ENCODE measurements around the gene CHRD.

Gene CHRD

DNA sequence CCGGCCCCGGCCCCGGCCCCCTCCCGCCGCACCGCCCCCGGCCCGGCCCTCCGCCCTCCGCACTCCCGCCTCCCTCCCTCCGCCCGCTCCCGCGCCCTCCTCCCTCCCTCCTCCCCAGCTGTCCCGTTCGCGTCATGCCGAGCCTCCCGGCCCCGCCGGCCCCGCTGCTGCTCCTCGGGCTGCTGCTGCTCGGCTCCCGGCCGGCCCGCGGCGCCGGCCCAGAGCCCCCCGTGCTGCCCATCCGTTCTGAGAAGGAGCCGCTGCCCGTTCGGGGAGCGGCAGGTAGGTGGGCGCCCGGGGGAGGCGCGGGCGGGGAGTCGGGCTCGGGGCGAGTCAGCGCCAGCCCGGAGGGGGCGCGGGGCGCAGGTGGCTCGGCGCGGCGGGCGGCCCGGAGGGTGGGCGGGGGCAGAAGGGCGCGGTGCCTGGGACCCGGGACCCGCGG, 352 bp downstream of the CHRD start:
- Histone ChIP-seq H3K4me1 (ENCODE audit: insufficient read depth, low read length) (no peaks in the 10 kb centered on the region), H4K20me1 (ENCODE audit: insufficient read depth, low read length) (no peaks in the 10 kb centered on the region), H2AFZ (ENCODE audit: low read depth, low read length) (no peak overlapping the region), H3K36me3 (ENCODE audit: insufficient read depth, low read length) (no peaks in the 10 kb centered on the region), H3K27ac (ENCODE audit: low read length) (no peak overlapping the region), H3K9ac (ENCODE audit: low read depth, low read length) (no peak overlapping the region), H3K9me3 (ENCODE audit: insufficient read depth, low read length, severe bottlenecking) (no peaks in the 10 kb centered on the region), H3K27me3 (ENCODE audit: insufficient read depth, low read length, poor library complexity) (no peaks in the 10 kb centered on the region), H3K4me3 (ENCODE audit: low read depth in 1 of 2, low read length in 2 of 2) (no peak overlapping the region), H3K79me2 (ENCODE audit: insufficient read depth, low read length) (no peaks in the 10 kb centered on the region), H3K4me2 (ENCODE audit: insufficient read depth, low read length) (no peak overlapping the region)
- no peak for DNase-seq
- no peak for ATAC-seq (ENCODE audit: insufficient read depth, low read depth)
- TF ChIP-seq EZH2 (IDR thresholded peaks at IDR 0.05; ENCODE audit: borderline replicate concordance, low read depth, low read length, severe bottlenecking), result no peak
- TF ChIP-seq CTCF (IDR thresholded peaks at IDR 0.05; ENCODE audit: borderline replicate concordance, extremely low read depth, low read length, poor library complexity, severe bottlenecking), result no peak

GRCh38 chr3:184380627-184381260, 890 bp downstream of the CHRD start:
- DNase-seq, result no peak
- no peaks in the 10 kb centered on the region for H3K36me3 ChIP-seq (ENCODE audit: insufficient read depth, low read length)
- no peak for ATAC-seq (ENCODE audit: insufficient read depth, low read depth)
- no peaks in the 10 kb centered on the region for H3K27me3 ChIP-seq (ENCODE audit: insufficient read depth, low read length, poor library complexity)
- H3K27ac ChIP-seq (ENCODE audit: low read length), result no peak overlapping the region
- no peak overlapping the region for H2AFZ ChIP-seq (ENCODE audit: low read depth, low read length)
- no peaks in the 10 kb centered on the region for H3K9me3 ChIP-seq (ENCODE audit: insufficient read depth, low read length, severe bottlenecking)
- H3K4me3 ChIP-seq (ENCODE audit: low read depth in 1 of 2, low read length in 2 of 2), result no peak overlapping the region
- no peak overlapping the region for H3K9ac ChIP-seq (ENCODE audit: low read depth, low read length)
- H3K4me1 ChIP-seq (ENCODE audit: insufficient read depth, low read length), result no peaks in the 10 kb centered on the region
- no peak for TF ChIP-seq EZH2 (IDR thresholded peaks at IDR 0.05; ENCODE audit: borderline replicate concordance, low read depth, low read length, severe bottlenecking)
- TF ChIP-seq CTCF (IDR thresholded peaks at IDR 0.05; ENCODE audit: borderline replicate concordance, extremely low read depth, low read length, poor library complexity, severe bottlenecking), result no peak
- no peak overlapping the region for H3K4me2 ChIP-seq (ENCODE audit: insufficient read depth, low read length)
- H4K20me1 ChIP-seq (ENCODE audit: insufficient read depth, low read length), result no peaks in the 10 kb centered on the region
- no peaks in the 10 kb centered on the region for H3K79me2 ChIP-seq (ENCODE audit: insufficient read depth, low read length)

GRCh38 chr3:184381261-184382224, 1.7 kb downstream of the CHRD start:
- Histone ChIP-seq H2AFZ (ENCODE audit: low read depth, low read length) (no peak overlapping the region), H3K79me2 (ENCODE audit: insufficient read depth, low read length) (no peaks in the 10 kb centered on the region), H3K9me3 (ENCODE audit: insufficient read depth, low read length, severe bottlenecking) (no peaks in the 10 kb centered on the region), H3K27me3 (ENCODE audit: insufficient read depth, low read length, poor library complexity) (no peaks in the 10 kb centered on the region), H3K4me1 (ENCODE audit: insufficient read depth, low read length) (no peaks in the 10 kb centered on the region), H3K36me3 (ENCODE audit: insufficient read depth, low read length) (no peaks in the 10 kb centered on the region), H4K20me1 (ENCODE audit: insufficient read depth, low read length) (no peaks in the 10 kb centered on the region), H3K27ac (ENCODE audit: low read length) (no peak overlapping the region), H3K4me2 (ENCODE audit: insufficient read depth, low read length) (no peak overlapping the region), H3K9ac (ENCODE audit: low read depth, low read length) (no peak overlapping the region), H3K4me3 (ENCODE audit: low read depth in 1 of 2, low read length in 2 of 2) (no peak overlapping the region)
- TF ChIP-seq CTCF (IDR thresholded peaks at IDR 0.05; ENCODE audit: borderline replicate concordance, extremely low read depth, low read length, poor library complexity, severe bottlenecking), result no peak
- TF ChIP-seq EZH2 (IDR thresholded peaks at IDR 0.05; ENCODE audit: borderline replicate concordance, low read depth, low read length, severe bottlenecking), result no peak
- ATAC-seq (ENCODE audit: insufficient read depth, low read depth) (no peak), DNase-seq (no peak)
